Measurements from ENCODE around the gene ETS1. TPM values are rescaled to one million over a fixed set of nuclear protein-coding genes. Genes with fewer than 3 reads are reported as not detected.

Gene ETS1
- total RNA-seq, 1 experiment from 2014 or later: 3.7 TPM

DNA sequence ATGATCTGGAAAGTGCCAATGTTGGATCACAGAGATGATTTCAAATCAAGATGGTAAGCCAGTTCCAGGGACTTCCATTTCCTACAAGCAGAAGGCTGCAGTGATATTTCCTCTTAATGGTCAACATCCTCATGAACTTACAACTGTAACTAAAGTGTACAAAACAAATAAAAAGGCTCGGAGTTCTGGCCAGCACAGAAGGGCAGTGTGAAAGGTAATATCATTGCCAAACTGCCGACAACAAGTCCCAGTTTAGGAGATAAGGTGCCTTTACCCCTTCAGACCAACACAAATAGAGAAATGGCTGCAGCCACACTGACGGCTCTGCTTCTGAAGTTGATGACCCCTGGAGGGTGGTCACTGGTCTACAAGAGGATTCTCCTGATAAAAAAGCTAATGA is 91.1 kb downstream of the ETS1 start:
- no peak for DNase-seq (ENCODE audit: low spot score)
- peaks cover 66% of the 10 kb centered on the region for H3K27me3 ChIP-seq (replicated peaks; ENCODE audit: insufficient read depth, low read depth, low read length, poor library complexity)
- no peak overlapping the region for H3K27ac ChIP-seq (ENCODE audit: low read depth, low read length, poor library complexity, severe bottlenecking)
- no peak for TF ChIP-seq EZH2 (IDR thresholded peaks at IDR 0.05; ENCODE audit: borderline replicate concordance, low read depth, low read length, poor library complexity, severe bottlenecking)
- BruUV-seq (replicated peaks): no TSS peak
- POLR2A ChIA-PET (ENCODE audit: low non-redundant PET): no interaction called here
- H3K4me3 ChIP-seq (ENCODE audit: low read depth, low read length, poor library complexity, severe bottlenecking): no peak overlapping the region
- CTCF ChIA-PET: no interaction called here
- no peaks in the 10 kb centered on the region for H3K4me1 ChIP-seq (ENCODE audit: insufficient read depth, low read length, poor library complexity, severe bottlenecking)
- intact Hi-C loops (cut with micrococcal nuclease; ENCODE audit: unreplicated experiment): no loop called here
- no peaks in the 10 kb centered on the region for H3K9me3 ChIP-seq (ENCODE audit: low read depth, low read length, poor library complexity, severe bottlenecking)
- H3K36me3 ChIP-seq (ENCODE audit: insufficient read depth, low read length, poor library complexity, severe bottlenecking): no peaks in the 10 kb centered on the region

DNA sequence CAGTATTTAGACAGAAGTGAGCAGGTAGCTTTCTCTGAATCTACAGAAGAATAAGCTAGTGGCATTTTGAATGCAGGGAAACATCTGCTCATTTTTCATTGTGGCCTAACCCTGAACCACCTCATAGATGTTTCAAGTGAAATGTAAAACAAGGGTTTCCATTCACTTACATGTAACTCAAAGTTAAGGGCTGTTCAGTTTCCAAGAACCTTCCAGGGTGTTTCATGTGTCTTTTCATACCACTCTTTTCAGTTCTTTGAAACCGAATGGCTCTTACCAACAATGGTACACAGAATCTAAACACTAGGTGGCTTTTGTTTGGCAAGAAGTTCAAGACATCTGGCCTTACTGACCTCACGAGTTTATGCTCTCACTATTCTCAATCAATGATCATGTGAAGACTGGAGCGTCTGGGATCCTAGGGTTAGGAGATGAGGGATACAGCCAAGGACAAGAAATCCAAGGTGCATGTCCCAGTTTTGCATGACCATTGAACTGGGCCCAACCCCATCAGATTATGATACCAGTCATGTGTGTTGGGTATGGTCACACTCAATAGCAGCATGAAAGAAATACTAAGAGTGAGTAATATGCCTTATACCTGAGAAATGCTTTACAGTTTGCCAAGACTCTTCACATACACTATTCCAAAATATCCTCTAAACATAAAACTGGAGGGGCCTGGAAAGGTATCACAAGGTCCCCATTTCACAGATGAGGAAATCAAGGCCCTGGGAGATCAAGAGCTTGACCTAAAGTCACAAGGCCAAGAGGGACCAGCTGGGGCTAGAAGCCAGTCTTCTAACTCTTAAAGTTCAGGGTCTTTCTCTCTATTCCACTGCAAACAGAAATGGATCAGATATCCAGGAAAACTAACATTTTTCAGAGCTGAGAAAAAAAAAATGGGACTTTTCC is 92.7 kb downstream of the ETS1 start:
- no peak for DNase-seq (ENCODE audit: low spot score)
- Histone ChIP-seq H3K27me3 (replicated peaks; ENCODE audit: insufficient read depth, low read depth, low read length, poor library complexity) (peaks cover 53% of the 10 kb centered on the region), H3K4me3 (ENCODE audit: low read depth, low read length, poor library complexity, severe bottlenecking) (no peak overlapping the region), H3K27ac (ENCODE audit: low read depth, low read length, poor library complexity, severe bottlenecking) (no peak overlapping the region), H3K9me3 (ENCODE audit: low read depth, low read length, poor library complexity, severe bottlenecking) (no peaks in the 10 kb centered on the region), H3K36me3 (ENCODE audit: insufficient read depth, low read length, poor library complexity, severe bottlenecking) (no peaks in the 10 kb centered on the region), H3K4me1 (ENCODE audit: insufficient read depth, low read length, poor library complexity, severe bottlenecking) (no peaks in the 10 kb centered on the region)
- ChIA-PET CTCF (no interaction called here), POLR2A (ENCODE audit: low non-redundant PET) (no interaction called here)
- no peak for TF ChIP-seq EZH2 (IDR thresholded peaks at IDR 0.05; ENCODE audit: borderline replicate concordance, low read depth, low read length, poor library complexity, severe bottlenecking)
- TF ChIP-seq, protein P1, sequence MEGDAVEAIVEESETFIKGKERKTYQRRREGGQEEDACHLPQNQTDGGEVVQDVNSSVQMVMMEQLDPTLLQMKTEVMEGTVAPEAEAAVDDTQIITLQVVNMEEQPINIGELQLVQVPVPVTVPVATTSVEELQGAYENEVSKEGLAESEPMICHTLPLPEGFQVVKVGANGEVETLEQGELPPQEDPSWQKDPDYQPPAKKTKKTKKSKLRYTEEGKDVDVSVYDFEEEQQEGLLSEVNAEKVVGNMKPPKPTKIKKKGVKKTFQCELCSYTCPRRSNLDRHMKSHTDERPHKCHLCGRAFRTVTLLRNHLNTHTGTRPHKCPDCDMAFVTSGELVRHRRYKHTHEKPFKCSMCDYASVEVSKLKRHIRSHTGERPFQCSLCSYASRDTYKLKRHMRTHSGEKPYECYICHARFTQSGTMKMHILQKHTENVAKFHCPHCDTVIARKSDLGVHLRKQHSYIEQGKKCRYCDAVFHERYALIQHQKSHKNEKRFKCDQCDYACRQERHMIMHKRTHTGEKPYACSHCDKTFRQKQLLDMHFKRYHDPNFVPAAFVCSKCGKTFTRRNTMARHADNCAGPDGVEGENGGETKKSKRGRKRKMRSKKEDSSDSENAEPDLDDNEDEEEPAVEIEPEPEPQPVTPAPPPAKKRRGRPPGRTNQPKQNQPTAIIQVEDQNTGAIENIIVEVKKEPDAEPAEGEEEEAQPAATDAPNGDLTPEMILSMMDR (conservative IDR thresholded peaks at IDR 0.05; ENCODE audit: low read depth, low read length): no peak
- no TSS peak for BruUV-seq (replicated peaks)
- intact Hi-C loops (cut with micrococcal nuclease; ENCODE audit: unreplicated experiment): no loop called here

DNA sequence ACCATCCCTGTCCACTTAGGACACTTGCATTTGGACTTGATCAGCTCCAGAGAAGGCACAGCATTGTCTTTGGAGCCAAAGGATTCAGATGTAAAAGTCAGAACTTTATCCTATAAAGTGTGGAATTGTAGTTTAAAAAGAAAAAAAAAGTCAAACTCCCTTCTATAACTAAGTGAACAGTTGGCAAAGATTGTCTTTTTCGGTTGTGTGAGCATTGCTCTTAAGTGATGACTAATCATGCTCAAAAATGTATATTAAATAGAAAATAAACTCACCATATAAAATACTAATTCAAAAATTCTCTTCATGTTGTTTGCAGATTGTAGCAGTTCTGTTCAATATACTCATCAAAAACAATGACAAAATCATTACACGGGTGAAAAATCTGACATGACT is 93.8 kb downstream of the ETS1 start:
- Histone ChIP-seq H3K36me3 (ENCODE audit: insufficient read depth, low read length, poor library complexity, severe bottlenecking) (no peaks in the 10 kb centered on the region), H3K9me3 (ENCODE audit: low read depth, low read length, poor library complexity, severe bottlenecking) (no peaks in the 10 kb centered on the region), H3K4me3 (ENCODE audit: low read depth, low read length, poor library complexity, severe bottlenecking) (no peak overlapping the region), H3K4me1 (ENCODE audit: insufficient read depth, low read length, poor library complexity, severe bottlenecking) (no peaks in the 10 kb centered on the region), H3K27me3 (replicated peaks; ENCODE audit: insufficient read depth, low read depth, low read length, poor library complexity) (peaks cover 45% of the 10 kb centered on the region), H3K27ac (ENCODE audit: low read depth, low read length, poor library complexity, severe bottlenecking) (no peak overlapping the region)
- no TSS peak for BruUV-seq (replicated peaks)
- POLR2A ChIA-PET (ENCODE audit: low non-redundant PET): no interaction called here
- no peak for DNase-seq (ENCODE audit: low spot score)
- no peak for TF ChIP-seq EZH2 (IDR thresholded peaks at IDR 0.05; ENCODE audit: borderline replicate concordance, low read depth, low read length, poor library complexity, severe bottlenecking)
- TF ChIP-seq, protein P1 (conservative IDR thresholded peaks at IDR 0.05; ENCODE audit: low read depth, low read length): no peak
- intact Hi-C loops (cut with micrococcal nuclease; ENCODE audit: unreplicated experiment): no loop called here
- CTCF ChIA-PET: no interaction called here

Measured in A673 (cell line).